CD4-positive, alpha-beta T cell (primary cell): ENCODE measurements around the gene ZNF30. TPM values are rescaled to one million over a fixed set of nuclear protein-coding genes. Genes with fewer than 3 reads are reported as not detected.

Experiments used
- ATAC-seq: fragments of 200-7000 bp; cut with Tn5 transposase; one replicate; pipeline ENCODE4 v1.10.0; 2022; ENCODE audit warnings: mild to moderate bottlenecking; ENCODE audit not compliant: poor library complexity
- CTCF ChIA-PET: fragments of 350-600 bp; sonication (Branson Sonifier 250); formaldehyde crosslinking; loops from one replicate; lab custom pipeline; 2021; ENCODE audit warnings: antibody characterized with exemption, inconsistent platforms; lab: Charles Lee
- POLR2A ChIA-PET: fragments of 350-600 bp; sonication (Branson Sonifier 250); formaldehyde crosslinking; loops from one replicate; lab custom pipeline; 2021; ENCODE audit warnings: antibody characterized with exemption, inconsistent platforms; lab: Charles Lee
- DNase-seq, 14 experiments: peaks; one replicate each; pipeline ENCODE4 v3.0.0-alpha.2; 2013 to 2020; ENCODE audit warnings: mixed read lengths in 2 of 14
- H3K27ac ChIP-seq, 2 donors: one replicate each; pipeline versions ENCODE4 v1.5.1 to v1.7.0; 2013; ENCODE audit warnings: low read length in 2 of 2, low read depth in 1 of 2, mild to moderate bottlenecking in 1 of 2
- H3K27me3 ChIP-seq, 2 experiments: 1 replicate in 1 of 2; 2 replicates in 1 of 2; pipeline versions ENCODE4 v1.6.1 to v1.7.0; 2013; ENCODE audit warnings: low read length in 2 of 2, control low read depth in 1 of 2, mild to moderate bottlenecking in 1 of 2, moderate library complexity in 1 of 2; ENCODE audit not compliant: insufficient read depth in 2 of 2, control insufficient read depth in 1 of 2
- H3K36me3 ChIP-seq: one replicate; pipeline ENCODE4 v1.6.1; 2013; ENCODE audit warnings: low read length, control low read depth; ENCODE audit not compliant: insufficient read depth
- H3K4me1 ChIP-seq: one replicate; pipeline ENCODE4 v1.6.1; 2013; ENCODE audit warnings: low read length, control low read depth; ENCODE audit not compliant: insufficient read depth
- H3K4me3 ChIP-seq: one replicate; pipeline ENCODE4 v1.5.1; 2013; ENCODE audit warnings: mild to moderate bottlenecking, low read length, moderate library complexity
- H3K9me3 ChIP-seq, 2 experiments: 1 replicate in 1 of 2; 2 replicates in 1 of 2; pipeline versions ENCODE4 v1.6.1 to v1.7.0; 2013; ENCODE audit warnings: low read length in 2 of 2, mild to moderate bottlenecking in 2 of 2, control low read depth in 1 of 2, moderate library complexity in 1 of 2; ENCODE audit not compliant: control insufficient read depth in 1 of 2, insufficient read depth in 1 of 2
- H3K27ac Mint-ChIP-seq: one replicate; pipeline ENCODE4 v1.8.0; 2020; ENCODE audit warnings: mixed read lengths
- H3K27me3 Mint-ChIP-seq: one replicate; pipeline ENCODE4 v1.8.0; 2021; ENCODE audit warnings: mixed read lengths
- H3K36me3 Mint-ChIP-seq: one replicate; pipeline ENCODE4 v1.8.0; 2021; ENCODE audit warnings: low read depth, mixed read lengths
- H3K4me1 Mint-ChIP-seq: one replicate; pipeline ENCODE4 v1.8.0; 2021; ENCODE audit warnings: low read depth, mixed read lengths
- H3K4me3 Mint-ChIP-seq: one replicate; pipeline ENCODE4 v1.8.0; 2020; ENCODE audit warnings: mild to moderate bottlenecking, mixed read lengths
- H3K9me3 Mint-ChIP-seq: one replicate; pipeline ENCODE4 v1.8.0; 2020; ENCODE audit warnings: mixed read lengths
- intact Hi-C, 2 experiments: fragments of 100-400 bp; cut with DNase I in 1 of 2; cut with micrococcal nuclease in 1 of 2; formaldehyde crosslinking; loops; one replicate each; pipeline versions ENCODE4 v1.15.1 to v1.9.0; 2023 to 2025; cut with DNase I, micrococcal nuclease
- total RNA-seq, 174 experiments: library from RNA in 2 of 174; stranded (reverse) in 2 of 174; gene quantifications; one replicate each; pipeline ENCODE4 v1.2.3 and lab custom pipeline; 2021 to 2026
- TF ChIP-seq, protein P1 (sequence below): fragments of 200-600 bp; IDR thresholded peaks from one replicate; pipeline ENCODE4 v1.8.0; 2022; ENCODE audit warnings: antibody characterized with exemption, mild to moderate bottlenecking

ZNF30 gene
- total RNA-seq, 2 experiments from 2014 or later, result 0.84 to 1.1 TPM

DNA sequence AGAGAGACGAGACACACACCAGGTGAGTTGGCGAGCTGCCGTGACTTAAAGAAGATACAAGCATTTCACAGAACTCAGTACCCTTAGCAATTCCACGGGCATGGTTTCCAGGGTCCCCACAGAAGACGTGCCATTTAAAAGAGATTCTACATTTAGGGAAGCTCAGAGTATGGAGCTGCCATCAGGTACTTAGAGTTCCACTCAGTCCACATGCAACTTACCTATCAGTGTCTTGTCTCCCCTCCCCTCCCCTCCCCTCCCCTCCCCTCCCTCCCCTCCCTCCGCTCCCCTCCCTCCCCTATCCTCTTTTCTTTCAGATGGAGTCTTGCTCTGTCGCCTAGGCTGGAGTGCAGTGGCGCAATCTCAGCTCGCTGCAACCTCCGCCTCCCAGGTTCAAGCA lies 12.2 kb downstream of the ZNF30 start:
- Mint-ChIP-seq H3K27ac (no peak overlapping the region), H3K4me3 (no peak overlapping the region), H3K36me3 (peaks cover 83% of the 10 kb centered on the region), H3K4me1 (no peaks in the 10 kb centered on the region), H3K9me3 (peaks cover 10% of the 10 kb centered on the region), H3K27me3 (no peaks in the 10 kb centered on the region)
- no peak overlapping the region for H3K27ac ChIP-seq
- peaks cover 28% of the 10 kb centered on the region for H3K36me3 ChIP-seq
- intact Hi-C loops, result no loop called here
- peaks cover 24 to 25% of the 10 kb centered on the region in 2 experiments for H3K9me3 ChIP-seq
- H3K27me3 ChIP-seq, result no peaks in the 10 kb centered on the region
- CTCF ChIA-PET, result no interaction called here
- H3K4me1 ChIP-seq, result no peaks in the 10 kb centered on the region
- TF ChIP-seq, protein P1, sequence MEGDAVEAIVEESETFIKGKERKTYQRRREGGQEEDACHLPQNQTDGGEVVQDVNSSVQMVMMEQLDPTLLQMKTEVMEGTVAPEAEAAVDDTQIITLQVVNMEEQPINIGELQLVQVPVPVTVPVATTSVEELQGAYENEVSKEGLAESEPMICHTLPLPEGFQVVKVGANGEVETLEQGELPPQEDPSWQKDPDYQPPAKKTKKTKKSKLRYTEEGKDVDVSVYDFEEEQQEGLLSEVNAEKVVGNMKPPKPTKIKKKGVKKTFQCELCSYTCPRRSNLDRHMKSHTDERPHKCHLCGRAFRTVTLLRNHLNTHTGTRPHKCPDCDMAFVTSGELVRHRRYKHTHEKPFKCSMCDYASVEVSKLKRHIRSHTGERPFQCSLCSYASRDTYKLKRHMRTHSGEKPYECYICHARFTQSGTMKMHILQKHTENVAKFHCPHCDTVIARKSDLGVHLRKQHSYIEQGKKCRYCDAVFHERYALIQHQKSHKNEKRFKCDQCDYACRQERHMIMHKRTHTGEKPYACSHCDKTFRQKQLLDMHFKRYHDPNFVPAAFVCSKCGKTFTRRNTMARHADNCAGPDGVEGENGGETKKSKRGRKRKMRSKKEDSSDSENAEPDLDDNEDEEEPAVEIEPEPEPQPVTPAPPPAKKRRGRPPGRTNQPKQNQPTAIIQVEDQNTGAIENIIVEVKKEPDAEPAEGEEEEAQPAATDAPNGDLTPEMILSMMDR, result no peak
- DNase-seq (no peak), ATAC-seq (no peak)
- POLR2A ChIA-PET, result no interaction called here
- no peak overlapping the region for H3K4me3 ChIP-seq

DNA sequence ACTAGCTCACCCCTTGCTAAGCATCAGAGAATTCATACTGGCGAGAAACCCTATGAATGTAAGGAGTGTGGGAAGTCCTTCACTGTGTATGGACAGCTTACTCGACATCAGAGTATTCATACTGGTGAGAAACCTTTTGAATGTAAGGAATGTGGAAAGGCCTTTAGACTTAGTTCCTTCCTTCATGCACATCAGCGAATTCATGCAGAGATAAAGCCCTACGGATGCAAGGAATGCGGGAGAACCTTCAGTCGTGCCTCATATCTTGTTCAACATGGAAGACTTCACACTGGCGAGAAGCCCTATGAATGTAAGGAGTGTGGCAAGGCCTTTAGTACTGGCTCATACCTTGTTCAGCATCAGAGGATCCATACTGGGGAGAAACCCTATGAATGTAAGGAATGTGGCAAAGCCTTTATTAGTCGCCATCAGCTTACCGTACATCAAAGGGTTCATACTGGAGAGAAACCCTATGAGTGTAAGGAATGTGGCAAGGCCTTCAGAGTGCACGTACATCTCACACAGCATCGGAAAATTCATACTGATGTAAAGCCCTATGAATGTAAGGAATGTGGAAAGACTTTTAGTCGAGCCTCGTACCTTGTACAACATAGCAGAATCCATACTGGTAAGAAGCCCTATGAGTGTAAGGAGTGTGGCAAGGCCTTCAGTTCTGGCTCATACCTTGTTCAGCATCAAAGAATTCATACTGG lies 17.3 kb downstream of the ZNF30 start:
- intact Hi-C loops, result no loop called here
- Mint-ChIP-seq H3K4me3 (no peak overlapping the region), H3K9me3 (peaks cover 14% of the 10 kb centered on the region), H3K36me3 (peaks cover 89% of the 10 kb centered on the region), H3K27ac (no peak overlapping the region), H3K4me1 (no peaks in the 10 kb centered on the region), H3K27me3 (no peaks in the 10 kb centered on the region)
- Histone ChIP-seq H3K4me3 (no peak overlapping the region), H3K27ac (no peak overlapping the region), H3K36me3 (peaks cover 10% of the 10 kb centered on the region), H3K9me3 (peaks cover 31 to 63% of the 10 kb centered on the region in 2 experiments), H3K4me1 (no peaks in the 10 kb centered on the region), H3K27me3 (no peaks in the 10 kb centered on the region)
- DNase-seq, result no peak
- ChIA-PET POLR2A (no interaction called here), CTCF (no interaction called here)
- ATAC-seq, result no peak
- TF ChIP-seq, protein P1, result no peak

DNA sequence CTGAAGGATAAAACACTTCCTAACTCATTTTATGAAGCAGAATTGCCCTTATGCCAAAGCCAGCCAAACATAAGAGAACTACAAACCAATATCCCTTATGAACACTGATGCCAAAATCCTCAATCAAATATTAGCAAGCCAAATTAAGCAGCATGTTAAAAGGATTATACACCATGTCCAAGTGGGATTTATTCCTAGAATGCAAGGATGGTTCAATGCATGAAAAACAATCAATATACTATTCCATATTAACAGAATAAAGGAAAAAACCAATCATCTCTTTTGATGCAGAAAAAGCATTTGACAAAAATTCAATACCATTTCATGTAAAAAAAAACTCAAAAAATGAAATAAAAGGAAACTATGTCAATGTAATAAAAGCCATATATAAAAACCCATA lies 26.4 kb downstream of the ZNF30 start:
- Mint-ChIP-seq H3K27ac (no peak overlapping the region), H3K9me3 (peaks cover 34% of the 10 kb centered on the region), H3K4me3 (no peak overlapping the region), H3K36me3 (peaks cover 98% of the 10 kb centered on the region), H3K27me3 (no peaks in the 10 kb centered on the region), H3K4me1 (no peaks in the 10 kb centered on the region)
- Histone ChIP-seq H3K4me1 (no peaks in the 10 kb centered on the region), H3K27ac (no peak overlapping the region), H3K36me3 (peaks cover 13% of the 10 kb centered on the region), H3K4me3 (no peak overlapping the region), H3K27me3 (no peaks in the 10 kb centered on the region), H3K9me3 (peaks cover 37 to 68% of the 10 kb centered on the region in 2 experiments)
- CTCF ChIA-PET, result no interaction called here
- POLR2A ChIA-PET, result no interaction called here
- no peak for ATAC-seq
- intact Hi-C loops, result no loop called here
- DNase-seq, result no peak
- TF ChIP-seq, protein P1, result no peak
